HG03095 (cell line): Measurements from ENCODE around the gene ECT2L.

Source experiments
- ATAC-seq: cut with Tn5 transposase; IDR thresholded peaks from one replicate; pipeline ENCODE4 v1.9.1; 2021; ENCODE audit warnings: moderate library complexity; ENCODE audit not compliant: unreplicated experiment

ECT2L gene

DNA sequence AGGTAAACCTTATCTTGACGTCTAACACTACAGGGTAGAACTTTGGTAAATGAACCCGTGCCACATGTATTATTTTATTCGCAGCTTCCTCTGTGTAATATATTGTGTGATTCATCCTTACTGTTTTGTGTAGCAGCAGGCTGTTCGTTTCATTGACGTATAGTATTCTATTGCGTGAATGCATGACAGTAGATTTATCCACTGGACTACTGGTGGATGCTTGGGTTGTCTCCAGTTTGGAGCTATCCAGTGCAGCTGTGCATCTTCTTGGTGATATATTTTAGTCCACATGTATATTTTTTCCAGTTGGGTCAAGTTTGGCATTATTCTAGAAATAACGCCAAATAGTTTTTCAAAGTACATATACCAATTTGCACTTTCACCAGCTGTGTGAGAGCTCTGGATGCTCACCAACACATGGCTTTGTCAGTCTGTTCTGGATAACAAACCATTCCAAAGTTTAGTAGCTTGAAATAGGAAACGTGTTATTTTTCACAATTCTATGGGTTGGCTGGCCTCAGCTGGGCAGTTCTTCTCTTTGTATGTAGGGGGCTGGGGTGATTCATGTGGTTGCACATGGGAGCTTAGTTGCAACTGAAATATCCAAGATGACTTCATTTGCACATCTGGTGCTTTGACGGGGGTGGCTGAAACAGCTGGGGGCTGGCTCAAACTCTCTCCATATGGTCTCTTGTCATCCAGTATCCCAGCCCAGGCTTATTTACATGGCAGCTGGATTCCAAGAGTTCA lies 9.3 kb downstream of the ECT2L start:
- no peak for ATAC-seq

DNA sequence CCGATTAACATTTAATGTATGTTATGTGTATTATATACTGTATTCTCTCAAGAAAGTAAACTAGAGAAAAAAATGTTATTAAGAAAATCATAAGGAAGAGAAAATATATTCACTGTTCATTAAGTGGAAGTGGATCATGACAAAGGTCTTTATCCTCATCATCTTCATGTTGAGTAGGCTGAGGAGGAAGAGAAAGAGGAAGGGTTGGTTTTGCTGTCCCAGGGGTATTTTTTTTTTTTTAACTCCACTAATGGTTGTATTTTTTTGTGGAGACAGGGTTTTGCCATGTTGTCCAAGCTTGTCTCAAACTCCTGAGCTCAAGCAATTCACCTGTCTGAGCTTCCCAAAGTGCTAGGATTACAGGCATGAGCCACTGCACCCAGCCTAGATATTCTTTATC lies 11.0 kb downstream of the ECT2L start:
- no peak for ATAC-seq

DNA sequence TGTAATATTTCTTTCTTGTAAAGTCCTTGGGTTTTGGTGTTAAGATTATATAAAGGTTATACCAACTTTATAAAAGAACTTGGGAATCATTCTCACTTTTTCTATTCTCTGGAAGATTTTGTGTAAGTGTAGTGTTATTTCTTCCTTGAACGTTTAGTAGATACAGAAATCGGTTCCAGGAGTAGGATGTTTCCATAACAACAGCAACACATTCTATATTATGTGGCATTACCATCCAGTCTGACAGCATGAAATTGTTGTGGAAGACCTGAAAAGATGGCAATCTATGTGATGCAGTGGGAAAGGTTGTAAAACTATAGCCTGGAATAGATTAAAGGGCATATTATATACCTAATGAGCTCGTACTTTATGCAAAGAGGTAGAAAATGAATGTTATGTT lies 13.8 kb downstream of the ECT2L start:
- ATAC-seq: no peak

DNA sequence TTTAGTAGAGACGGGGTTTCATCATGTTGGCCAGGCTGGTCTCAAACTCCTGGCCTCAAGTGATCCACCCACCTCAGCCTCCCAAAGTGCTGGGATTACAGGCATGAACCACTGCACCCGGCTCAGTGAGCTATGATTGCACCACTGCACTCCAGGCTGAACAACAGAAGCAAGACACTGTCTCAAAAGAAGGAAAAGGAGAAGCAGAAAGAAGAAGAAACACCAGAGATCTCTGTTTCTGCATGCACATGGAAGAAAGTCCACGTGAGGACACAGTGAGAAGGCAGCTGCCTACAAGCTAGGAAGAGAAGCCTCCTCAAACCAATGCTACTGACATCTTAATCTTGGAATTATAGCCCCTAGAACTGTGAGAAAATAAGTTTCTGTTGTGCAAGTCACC lies 16.0 kb downstream of the ECT2L start:
- no peak for ATAC-seq

DNA sequence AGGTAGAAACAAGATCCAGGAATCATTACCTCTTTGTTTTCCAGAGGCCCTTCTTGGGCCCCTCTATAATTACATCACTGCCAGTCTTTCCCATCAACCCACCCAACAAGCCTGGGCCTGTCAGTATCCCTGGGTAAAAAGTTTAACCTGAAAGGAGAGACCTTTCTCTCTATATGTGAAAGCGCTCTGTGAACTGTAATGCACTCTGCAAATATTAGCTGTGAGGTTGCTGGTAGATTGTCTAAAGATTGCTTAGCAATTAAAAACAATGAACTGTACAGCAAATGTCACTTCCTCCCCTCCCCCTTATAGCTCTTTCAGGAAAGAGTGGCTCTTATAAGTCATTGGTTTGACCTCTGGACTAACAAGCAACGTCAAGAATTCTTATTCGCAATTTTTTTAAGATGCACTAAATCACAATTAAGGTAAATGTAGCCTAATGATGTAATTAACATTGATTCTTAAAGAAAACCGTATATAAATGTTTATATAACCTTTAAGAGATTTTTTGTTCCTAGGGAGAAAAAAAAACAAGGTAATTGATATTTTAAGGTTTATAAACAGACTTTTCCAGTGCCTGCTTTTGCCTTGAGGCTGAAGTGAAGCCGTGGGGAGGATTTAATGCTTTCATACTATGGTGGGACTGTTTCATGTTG lies 18.4 kb downstream of the ECT2L start:
- no peak for ATAC-seq

DNA sequence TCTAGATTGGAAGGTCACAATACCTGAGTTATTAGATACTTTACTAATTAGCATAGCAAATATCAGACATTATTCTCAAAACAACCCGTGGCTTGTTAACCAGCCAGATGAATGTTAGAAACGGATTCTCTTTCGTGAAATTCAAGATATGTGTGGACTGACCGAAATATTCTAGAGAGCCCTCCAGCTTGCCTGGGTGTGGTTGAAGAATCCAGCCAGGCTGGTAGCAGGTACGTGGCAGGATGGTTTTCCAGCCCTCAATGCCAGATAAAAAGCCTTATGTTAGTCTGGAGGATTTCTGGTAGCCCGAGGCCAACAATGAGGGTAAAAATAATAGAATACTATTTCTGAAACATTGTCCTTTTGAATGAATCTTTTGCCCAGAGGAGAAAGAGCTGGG lies 19.3 kb downstream of the ECT2L start:
- no peak for ATAC-seq

DNA sequence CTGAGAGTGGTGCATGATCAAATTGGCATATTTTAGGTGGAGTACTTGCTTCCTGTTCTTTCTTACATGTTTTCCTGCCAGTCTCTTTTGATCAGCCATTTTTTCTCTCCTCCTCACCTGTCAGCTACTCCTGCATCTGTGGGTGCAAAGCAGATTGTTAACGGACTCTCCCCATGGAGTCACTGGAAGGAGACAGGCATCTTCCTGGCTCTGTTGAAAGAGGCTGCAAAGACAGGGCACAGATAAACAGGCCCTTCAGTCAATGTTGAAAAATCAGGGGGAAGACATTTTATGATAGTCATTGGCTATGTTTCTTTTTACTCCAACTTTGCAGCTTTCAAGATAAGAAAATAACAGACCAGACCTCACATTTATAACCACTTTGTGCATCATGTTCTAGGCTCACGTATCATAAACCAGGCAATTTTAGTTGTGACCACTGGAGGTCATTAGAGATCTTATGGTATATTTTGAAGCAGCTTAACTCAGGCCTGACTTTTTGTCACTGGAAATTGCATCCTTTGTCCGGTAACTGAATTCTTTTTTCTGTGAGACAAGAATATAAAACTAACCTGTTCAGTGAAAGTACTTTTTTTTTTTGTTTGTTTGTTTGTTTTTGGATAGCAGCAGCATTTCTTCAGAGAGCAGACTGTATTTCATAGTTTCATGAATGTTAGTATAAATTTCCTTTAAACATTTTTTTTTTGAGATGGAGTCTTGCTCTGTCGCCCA lies 20.1 kb downstream of the ECT2L start:
- ATAC-seq: no peak

DNA sequence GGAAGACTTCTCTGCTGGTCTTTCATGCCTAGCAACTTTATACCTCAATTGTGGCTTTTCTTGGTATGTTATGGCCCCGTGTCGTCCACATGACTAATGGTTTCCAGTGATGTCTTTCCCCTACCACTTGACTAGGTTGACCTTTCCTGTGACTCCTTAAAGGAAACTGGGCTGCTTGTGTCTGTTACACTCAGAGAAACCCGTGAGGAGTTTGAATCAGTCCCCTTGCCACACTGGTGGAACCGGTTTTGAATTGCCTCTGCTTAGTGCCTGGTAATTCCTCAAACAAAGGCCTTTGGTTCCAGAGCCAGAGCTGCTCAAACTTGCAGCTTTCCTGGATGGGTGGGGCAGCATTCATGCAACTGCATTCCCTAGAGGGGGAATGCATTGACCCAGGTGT lies 21.9 kb downstream of the ECT2L start:
- ATAC-seq: no peak

DNA sequence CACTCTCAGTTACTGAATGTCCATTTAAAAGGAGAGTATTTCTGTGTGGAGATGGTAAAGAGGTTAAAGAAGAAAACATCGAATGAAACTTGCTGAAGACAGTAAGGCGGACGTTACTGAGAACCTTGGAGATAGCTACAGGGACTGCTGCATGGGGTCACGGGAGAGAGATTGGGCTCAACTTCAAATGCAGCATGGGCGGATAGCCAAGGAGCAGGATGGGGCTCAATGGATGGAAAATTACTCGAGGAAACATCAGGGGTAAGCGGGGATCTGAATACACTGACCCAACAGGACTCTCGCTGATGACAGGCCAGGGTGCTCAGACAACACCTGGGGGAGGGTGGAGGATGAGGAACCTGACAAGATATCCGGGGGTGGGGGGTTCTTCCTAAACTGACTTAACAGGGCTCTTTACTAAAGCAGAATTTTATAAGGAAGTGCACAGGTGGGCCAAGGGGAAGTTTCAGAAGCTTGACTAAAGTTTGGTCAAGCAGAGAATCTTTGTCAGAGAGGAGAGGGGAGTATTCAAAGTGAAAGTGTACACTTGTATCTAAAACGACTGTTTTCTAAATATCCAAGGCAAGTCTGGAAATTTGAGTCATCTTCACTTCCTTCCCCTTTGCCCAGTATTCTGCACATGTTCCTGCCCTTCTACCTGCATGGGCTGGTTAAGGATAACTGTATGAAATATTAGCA lies 22.8 kb downstream of the ECT2L start:
- ATAC-seq: peak; percentile 73

DNA sequence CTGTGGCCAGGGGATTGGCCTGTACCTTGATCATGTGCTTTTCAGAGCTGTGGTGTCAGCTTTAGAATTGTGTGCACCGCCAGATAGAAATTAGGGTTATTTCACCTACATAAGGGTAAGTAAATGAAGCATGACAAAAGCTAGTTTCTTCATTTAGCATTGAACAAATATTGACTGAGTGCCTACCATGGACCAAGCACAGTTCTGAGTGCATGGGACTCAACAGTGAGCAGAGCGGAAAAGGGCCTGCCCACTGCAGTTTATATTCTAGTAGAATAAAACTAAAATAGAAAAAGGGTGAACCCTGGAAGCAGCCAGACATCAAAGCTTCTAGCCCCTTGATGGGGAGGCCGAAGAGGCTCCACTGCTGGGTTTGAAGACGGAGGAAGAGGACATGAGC lies 25.6 kb downstream of the ECT2L start:
- ATAC-seq: no peak

DNA sequence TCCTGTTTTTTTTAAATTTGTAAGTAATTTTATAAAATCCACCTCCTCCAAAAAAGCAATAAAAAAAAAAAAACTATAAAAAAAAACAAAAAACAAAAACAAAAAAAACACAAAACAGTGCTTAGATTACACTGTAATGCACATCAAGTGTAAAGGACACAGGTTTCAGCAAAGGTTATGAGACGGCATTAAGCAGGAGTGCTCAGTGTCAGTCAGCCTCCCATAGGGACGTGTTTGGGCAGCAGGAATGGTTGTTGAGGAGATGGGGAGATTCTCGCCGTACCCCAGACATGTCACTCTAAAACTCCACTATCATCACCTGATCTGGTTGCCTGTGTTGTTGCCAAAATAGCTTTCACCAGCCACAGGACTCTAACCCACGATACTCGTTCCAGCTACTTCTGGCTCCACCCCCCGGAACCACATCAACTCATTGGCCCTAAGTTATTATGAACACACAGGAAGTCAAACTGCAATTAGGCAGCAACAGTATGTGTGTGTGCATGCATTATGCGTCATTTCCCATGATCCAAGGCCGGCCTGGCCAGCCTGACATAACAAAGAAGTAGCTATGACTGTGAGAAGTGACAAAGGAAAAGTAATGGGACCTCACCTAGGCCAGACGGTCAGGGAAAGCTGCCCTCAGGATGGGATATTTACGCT lies 28.7 kb downstream of the ECT2L start:
- no peak for ATAC-seq

DNA sequence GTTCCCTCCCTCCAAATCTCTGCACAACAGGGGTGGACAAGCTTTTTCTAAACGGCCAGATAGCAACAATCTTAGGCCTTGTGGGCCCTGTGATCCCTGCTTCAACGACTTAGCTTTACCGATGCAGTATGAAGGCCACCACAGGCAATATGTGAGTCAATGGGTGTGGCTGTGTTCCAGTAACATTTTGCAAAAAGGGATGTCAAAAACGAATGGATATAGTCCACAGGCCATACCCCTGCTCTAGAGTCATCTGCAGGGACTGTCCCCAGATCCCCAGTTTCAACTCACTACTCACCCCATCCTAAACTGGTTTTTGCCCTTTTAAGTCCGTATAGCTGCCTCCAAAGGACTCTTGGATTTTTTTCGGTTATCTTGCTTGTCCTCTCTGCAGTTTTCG lies 34.4 kb downstream of the ECT2L start:
- ATAC-seq: no peak

DNA sequence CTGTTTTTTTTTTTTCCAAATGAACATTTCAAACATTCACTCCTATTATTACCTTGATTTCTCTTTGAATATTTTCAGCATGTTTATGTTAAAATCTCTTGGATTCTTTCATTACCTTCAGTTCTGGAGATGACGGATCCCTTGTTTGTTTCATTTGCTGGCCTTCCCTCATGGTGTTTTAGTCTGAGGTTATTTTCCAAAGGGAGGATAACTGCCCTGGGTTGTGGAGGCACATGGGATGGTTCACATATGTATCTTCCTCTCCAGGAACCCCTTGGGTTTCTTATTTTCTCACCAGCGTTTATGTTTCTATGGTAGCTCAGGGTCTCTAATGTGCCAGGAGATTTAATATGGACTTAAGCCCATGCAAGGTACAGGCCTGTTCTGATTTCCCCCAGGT lies 36.3 kb downstream of the ECT2L start:
- no peak for ATAC-seq

DNA sequence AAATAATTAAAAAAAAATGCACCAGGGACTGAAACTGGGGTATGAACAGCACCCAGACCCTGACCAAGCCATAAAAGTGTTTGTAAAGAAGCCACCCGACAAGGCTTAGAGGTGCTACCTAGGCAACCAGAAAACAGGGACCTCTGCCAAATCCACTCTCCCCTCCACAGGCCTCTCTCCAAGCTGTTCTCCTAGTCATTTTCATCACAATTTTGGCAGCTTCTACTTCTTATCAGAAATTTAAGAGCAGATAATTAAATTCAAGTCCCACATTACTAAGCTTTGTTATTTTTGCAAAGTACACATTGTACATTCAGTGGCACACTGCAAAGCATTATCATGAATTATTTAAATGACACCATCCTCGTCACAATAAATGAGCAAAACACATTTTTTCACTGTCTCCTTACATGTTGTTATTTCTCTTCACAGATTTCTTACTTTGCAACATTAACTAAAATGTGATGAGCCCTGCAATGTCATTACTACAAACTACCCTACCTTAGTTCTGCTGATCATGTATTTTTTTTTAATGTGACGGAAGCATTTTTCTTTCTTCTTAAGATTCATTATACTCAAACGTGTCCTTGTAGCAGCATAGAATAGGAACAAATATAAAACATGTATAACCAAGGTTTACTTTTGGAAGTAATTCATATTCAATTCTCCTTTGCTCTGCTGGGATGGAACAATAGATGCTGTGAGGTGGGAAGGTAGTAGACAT lies 38.1 kb downstream of the ECT2L start:
- no peak for ATAC-seq

DNA sequence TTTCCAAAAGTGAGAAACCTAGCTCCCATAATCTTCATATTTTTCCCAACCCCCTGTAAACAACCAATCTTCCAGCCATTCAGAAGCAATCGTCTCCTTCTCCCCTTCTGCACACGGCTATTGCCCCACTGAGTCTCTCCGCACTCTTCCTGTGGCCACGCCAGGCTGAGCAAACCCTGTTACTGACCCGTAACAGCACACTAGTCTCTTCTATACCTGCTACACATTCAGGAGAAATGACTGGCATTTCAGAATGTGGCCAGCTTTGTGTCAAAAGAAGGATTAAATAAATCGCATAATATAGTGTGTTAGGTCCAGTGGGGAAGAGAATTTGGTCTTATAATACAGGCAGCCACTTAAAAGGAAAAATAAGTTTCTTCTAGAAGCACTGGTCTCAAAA lies 41.4 kb downstream of the ECT2L start:
- no peak for ATAC-seq

DNA sequence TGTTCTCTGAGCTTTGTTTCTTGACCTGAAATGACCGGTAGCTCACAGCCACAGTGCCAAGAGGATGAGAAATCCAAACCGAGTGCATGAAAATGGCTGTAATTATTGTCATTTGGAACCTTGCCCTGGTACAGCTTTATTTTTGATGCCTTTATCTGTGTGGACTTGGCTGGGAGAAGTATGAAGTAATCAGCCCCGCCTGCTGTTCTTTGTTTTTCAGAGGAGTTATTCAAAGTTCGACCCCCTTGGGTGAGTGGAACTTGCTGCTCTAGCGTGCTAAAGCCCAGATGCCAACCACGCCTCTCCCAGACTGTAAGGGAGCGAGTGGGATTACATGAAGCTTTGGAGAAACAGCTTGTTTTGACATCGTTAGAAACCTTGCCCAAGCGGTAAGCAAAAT lies 48.3 kb downstream of the ECT2L start:
- ATAC-seq: no peak

DNA sequence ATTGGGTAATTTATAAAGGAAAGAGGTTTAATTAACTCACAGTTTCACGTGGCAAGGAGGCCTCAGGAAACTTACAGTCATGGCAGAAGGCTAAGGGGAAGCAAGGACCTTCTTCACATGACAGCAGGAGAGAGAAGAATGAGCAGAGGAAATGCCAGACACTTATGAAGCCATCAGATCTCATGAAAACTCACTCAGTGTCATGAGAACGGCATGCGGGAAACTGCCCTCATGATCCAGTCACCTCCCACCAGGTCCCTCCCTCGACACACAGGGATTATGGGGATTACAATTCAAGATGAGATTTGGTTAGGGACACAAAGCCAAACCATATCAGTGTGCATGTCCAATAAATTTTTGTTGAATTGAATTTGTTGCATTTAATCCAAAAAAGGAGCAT lies 52.0 kb downstream of the ECT2L start:
- no peak for ATAC-seq

DNA sequence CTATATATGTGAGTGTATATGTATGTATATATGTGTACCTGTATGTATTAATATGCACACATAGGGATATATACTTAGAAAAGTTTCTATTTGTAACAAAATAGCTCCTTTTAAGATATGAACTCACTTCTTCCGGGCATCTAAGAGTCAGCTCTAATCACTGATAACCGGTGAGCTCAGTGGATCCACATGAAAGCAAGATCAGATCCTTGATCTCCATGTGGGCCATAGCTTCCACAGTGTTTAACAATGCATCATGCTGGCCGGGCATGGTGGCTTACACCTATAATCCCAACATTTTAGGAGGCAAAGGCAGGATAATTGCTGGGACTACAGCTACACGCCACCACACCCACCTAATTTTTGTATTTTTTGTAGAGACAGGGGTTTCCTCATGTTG lies 52.6 kb downstream of the ECT2L start:
- ATAC-seq: no peak

DNA sequence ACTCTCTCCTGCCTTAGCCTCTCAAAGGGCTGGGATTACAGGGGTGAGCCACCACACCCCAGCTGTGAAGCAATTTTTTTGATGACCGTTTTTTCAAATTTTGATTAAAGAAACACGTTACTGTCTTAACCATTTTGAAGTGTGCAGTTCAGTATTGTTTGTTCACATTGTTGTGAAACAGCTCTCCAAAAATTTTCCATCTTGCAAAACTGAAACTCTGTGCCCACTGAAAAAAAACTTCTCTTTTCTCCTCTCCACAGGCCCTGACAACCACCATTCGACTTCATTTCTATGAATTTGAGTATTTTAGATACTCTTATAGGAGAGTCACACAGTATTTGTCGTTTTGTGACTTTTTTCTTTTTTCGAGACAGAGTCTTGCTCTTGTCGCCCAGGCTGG lies 53.9 kb downstream of the ECT2L start:
- ATAC-seq: no peak

DNA sequence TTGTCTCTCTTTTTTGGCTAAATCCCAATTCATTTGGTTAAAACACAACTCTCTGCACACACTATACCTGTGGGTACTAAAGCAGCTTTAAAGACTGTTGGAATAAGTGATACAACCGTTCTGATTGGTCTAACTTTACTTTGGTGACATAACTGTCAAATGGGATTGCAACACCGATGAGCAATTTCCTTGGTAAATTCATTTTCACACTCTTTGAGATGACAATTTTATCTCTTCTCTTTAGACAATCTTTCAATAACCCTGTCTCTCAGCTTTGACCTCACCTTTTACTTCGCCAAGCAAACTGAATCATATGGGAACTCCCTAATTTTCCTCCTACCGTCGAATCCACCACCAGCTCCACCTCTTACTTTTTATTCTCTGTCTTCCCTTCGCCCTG lies 60.8 kb downstream of the ECT2L start:
- ATAC-seq: no peak
